HG03558 (cell line): ENCODE measurements around the gene OS9.

Experiments
- ATAC-seq: cut with Tn5 transposase; IDR thresholded peaks from one replicate; pipeline ENCODE4 v1.9.1; 2021; ENCODE audit warnings: moderate number of reproducible peaks; ENCODE audit not compliant: unreplicated experiment; ENCODE audit errors: extremely low read depth

The OS9 gene

GRCh38 chr12:57734591-57734990 is 40.7 kb downstream of the OS9 start:
- ATAC-seq, result no peak

- ATAC-seq, result no peak
Observed at GRCh38 chr12:57735198-57735855, 41.4 kb downstream of the OS9 start.

DNA sequence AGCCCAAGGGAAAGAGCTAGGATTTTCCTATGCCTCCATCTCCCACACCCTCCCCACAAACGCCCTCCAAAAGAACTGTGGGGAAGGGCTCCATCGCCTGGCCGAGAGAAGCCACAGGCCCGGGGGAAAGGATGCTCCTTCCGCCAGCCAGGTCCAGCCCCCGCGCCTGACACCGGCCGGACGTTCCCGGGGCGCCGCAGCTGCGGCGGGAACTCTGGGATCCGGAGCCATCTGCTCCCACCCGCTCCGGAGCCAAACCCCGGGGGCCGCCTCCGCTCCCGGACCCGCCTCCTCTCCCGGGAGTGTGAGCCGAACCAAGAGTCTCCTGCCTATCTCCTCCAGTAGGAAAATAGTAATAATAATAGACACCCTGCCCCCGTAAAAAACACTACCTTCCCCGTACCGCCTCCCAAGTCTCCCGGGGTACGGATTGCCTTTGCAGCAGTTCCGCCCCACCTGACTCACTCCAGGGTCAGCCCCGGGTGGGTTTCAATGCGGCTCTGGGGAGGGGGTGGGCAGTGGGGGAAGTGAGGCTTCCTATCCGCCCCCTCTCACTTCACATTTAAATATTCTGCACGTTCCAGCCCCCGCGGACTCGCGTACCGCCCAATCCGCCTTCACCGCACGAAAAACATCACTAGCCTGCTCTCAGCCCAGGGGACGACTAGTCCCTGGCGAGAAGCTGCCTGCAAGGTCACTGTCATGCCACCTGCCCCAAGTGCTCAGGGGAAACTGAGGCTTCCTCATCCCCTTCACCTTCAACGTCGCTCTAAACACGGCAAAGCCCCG is 42.2 kb downstream of the OS9 start:
- no peak for ATAC-seq

DNA sequence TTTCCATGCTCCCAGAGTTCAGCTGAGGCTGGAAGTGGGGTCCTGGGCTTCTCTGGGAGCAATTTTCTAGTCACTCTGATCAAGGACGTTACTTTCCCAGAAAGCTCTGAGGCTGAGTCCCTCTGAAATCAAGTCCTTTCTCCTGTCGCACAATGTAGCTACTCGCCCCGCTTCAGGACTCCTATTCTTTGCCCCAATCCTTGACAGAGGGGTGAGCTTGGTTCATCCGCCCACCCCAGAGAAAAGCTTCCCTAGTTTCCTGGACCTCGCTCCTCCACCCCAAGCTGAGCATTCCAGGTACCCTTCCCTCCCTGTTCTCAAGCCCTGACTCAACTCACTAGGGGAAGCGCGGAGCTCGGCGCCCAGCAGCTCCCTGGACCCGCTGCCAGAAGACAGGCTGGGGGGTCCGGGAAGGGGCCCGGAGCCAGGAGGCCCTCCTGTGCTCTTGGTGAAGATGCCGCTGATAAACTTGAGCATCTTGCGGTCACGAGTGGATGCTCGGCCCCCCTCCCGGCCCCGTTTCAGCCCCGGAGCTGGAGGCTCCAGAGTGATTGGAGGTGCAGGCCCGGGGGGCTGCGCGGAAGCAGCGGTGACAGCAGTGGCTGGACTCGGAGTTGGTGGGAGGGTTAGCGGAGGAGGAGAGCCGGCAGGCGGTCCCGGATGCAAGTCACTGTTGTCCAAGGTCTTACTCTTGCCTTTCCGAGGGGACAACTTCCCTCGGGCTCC is 43.0 kb downstream of the OS9 start:
- ATAC-seq, result no peak

DNA sequence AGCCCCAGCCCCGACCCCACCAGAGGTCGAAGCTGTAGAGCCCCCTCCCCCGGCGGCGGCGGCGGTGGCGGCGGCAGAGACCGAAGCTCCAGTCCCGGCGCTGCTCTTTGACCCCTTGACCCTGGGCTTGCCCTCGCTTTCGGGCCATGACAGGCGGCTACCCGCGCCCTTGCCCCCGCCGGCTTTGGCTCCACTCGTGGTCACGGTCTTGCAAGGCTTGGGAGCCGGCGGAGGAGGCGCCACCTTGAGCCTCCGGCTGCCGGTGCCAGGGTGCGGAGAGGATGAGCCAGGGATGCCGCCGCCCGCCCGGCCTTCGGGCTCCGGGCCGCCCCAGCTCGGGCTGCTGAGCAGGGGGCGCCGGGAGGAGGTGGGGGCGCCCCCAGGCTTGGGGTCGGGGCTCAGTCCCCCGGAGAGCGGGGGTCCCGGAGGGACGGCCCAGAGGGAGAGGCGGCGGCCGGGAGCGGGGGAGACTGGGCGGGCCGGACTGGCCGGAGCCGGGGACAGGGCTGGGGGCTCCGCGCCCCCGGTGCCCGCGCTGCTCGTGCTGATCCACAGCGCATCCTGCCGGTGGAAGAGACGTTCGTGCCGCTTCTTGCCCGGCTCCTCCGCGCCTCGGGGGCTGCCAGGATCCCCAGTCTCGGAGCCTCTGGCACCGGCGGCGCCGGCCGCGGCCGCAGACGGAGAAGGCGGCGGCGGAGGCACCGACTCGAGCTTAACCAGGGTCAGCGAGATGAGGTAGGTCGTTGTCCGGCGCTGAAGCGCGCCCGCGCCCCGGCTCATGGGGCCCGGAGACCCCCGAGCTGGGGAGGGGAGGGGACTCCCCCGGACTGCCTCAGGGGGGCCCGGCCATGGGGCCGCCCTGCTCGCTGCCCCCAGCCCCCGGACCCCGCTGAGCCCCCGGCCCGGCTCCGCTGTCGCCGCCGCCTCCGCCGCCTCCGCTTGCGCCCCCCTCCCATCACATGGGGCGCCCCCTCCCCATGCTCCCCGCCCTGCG is 43.8 kb downstream of the OS9 start:
- no peak for ATAC-seq

- ATAC-seq, result no peak
Observed at GRCh38 chr12:57738661-57739237, 44.8 kb downstream of the OS9 start, which contains the start of gene AGAP2. Gene AGAP2, minus strand, starts transcription at chr12:57738742. Its CDS starts 496 bp downstream, at chr12:57738246.

- no peak for ATAC-seq
Observed at GRCh38 chr12:57739387-57739786, 45.5 kb downstream of the OS9 start.

DNA sequence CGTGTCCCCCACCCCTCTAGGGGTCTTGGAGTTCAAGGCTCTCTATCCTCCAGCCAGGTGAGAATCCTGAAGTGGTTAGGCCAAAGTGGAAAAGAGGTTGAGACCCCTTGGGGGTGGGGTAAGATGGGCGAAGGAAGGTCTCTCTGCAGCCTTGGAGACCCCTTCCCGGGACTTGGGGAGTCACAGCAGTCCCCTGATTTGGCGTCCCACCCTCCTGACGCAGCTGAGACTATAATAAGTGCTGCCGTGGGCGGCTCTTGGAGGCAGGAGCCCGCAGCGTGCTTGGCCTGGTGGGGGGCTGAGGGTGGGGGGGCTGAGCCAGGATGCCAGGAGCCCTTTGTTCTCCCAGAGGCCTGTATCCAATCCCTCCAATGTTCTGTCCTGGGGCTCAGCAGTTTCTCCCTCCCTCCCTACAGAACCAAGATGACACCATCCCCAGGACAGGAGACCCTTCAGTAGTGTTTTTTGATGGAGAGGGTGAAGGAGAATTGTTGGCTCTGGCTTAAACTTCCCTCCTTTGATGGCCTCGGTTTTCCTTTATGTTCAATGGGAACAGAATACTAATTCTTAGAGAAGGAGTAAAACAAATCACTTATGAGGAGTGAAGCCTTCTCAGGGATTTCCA is 46.1 kb downstream of the OS9 start:
- ATAC-seq, result no peak

GRCh38 chr12:57740656-57741412 is 46.9 kb downstream of the OS9 start:
- ATAC-seq, result peak; percentile 30

DNA sequence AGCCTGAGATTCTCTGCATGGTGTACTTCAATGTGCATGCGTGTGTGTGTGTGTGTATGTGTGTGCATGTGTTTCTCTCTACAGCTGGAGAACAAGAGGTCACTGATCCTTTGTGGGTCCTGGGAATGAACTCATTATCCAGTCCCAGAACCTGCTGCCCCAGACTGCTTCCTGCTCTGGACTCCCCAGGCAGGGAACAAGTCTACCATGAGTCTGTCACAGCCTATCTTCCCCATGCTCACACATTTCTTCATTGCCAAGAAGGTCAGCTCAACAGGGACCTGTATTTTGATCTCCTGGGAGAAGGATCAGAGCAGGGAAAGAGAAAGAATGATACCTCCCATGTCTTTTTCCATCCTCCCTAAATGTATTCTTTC is 47.5 kb downstream of the OS9 start:
- ATAC-seq, result no peak

DNA sequence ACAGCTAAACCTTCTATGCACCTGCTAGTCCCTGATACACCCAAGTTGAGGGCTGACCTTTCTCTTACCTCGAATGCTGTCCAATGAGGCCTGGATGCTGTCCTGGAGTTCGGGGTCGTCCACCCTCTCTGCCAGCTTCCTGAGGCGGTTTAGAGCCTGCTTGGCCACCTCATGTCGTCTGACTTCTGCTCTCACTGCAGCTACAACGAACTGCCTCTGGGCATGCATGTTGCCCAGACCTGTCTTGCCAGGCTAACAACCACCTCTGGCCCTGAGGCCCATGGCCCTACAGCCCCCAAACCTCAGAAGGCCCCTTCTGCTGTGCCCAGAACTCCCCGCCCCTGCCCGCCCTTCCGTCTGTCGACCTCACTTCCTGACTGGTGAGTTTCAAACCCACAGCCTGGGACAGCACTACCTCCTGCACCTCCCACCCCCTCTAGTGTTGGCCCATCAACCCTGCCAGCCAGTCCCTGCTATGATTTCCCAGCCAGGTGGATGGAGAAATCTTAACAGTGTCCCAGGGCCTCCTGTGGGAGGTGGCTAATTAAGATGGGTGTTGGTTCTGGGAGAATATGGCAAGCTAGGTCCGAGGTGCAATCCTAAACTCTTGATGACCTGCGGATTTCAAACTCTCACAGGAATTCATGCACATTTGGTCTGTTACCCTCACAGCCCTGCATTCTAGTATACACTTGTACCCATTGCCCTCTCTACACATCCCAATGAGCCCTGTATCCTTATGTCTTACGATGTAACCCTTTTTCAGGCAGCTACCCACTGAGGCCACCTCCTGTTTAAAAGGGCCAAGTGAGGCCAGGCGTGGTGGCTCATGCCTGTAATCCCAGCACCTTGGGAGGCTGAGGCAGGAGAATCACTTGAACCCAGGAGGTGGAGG is 48.2 kb downstream of the OS9 start:
- peak; percentile 32 for ATAC-seq

DNA sequence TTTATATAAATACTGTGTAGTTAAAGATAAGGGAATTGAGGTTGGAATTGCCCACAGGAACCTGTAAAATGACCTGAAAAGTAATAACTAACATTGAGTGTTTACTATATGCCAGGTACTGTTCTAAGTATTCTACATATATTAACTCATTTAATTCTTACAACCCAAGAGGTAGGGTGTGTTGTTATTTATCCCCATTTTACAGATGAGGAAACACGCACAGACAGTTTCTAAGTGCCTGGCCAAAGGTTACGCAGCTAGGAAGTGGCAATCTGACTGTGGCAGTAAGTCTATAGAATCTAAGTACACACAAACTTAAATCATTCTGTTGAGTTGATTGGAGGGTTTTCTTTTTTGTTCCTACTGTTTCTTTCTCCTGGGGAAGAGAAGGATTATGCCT is 49.8 kb downstream of the OS9 start:
- ATAC-seq, result no peak

GRCh38 chr12:57744194-57744776 is 50.4 kb downstream of the OS9 start:
- ATAC-seq, result peak; percentile 6

- peak; percentile 83 for ATAC-seq
Observed at GRCh38 chr12:57744777-57745484, 51.0 kb downstream of the OS9 start, which contains the start of gene TSPAN31. Gene TSPAN31, plus strand, starts transcription at chr12:57745039. Its CDS starts 116 bp downstream, at chr12:57745155.

GRCh38 chr12:57745485-57745881 is 51.6 kb downstream of the OS9 start:
- no peak for ATAC-seq

- ATAC-seq, result no peak
Observed at GRCh38 chr12:57746025-57746424, 52.1 kb downstream of the OS9 start.
